Measurements from ENCODE around the gene MCC.

GRCh38 chr5:113255105-113255504 is 233.1 kb downstream of the MCC start:
- TF ChIP-seq CTCF (IDR thresholded peaks at IDR 0.05), result no peak
- no peak for TF ChIP-seq POLR2A (IDR thresholded peaks at IDR 0.05)

Measured in thyroid gland (tissue), 4 donors.